Measurements from ENCODE around the gene SLIT1.

SLIT1 gene

DNA sequence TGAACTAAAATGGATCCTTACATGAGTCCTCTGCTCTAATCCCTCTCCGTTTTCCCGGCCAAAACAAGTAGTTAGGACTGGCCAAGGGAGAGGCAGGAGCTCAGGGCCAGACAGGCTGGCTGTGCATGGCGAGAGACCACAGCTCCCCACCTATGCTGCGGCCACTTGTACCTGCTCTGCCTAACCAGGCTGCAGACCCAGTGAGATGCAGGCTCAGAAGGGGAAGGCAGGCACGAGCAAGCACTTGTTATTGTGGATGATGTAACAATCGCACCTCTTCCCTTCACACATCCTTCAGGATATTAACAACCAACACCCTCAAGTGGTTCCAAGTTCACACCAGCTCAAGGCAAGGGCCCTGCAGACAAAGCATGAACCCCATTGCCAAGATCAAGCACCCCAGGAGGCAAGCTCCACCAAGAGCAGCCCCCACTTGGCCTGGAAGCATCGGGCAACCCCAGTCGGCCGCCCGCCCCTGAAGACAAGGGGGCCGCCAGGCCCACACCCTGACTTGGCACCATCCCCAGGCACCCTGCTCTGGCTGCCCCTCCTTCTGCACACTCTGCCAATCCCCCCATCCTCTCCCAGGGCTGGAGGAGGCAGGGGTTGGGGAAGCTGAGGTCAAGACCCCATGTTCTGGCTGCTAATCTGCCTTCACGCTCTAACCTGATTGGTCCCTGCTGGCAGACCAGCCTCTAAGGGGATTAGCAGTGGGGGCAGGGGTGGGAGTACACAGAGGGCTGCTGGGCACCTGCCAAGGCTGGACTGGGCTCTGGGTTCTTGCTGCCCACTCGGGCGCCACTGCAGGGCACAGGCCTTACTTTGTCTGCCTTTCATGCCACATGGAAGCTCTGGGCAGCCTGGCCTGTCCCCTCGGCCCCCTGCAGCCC lies 111.3 kb downstream of the SLIT1 start:
- H3K4me1 Mint-ChIP-seq, result peaks cover 6% of the 10 kb centered on the region
- no peaks in the 10 kb centered on the region for H3K36me3 Mint-ChIP-seq (ENCODE audit: low read depth)
- no peak overlapping the region for H3K27ac Mint-ChIP-seq
- H3K9me3 Mint-ChIP-seq, result no peaks in the 10 kb centered on the region
- peaks cover 22% of the 10 kb centered on the region for H3K27me3 Mint-ChIP-seq
- ATAC-seq (no peak), DNase-seq (no peak)
- H3K4me3 Mint-ChIP-seq, result no peak overlapping the region

GRCh38 chr10:97072851-97073665 lies 112.7 kb downstream of the SLIT1 start:
- Mint-ChIP-seq H3K36me3 (ENCODE audit: low read depth) (no peaks in the 10 kb centered on the region), H3K4me1 (peaks cover 10% of the 10 kb centered on the region), H3K27me3 (peaks cover 26% of the 10 kb centered on the region), H3K9me3 (no peaks in the 10 kb centered on the region), H3K27ac (no peak overlapping the region), H3K4me3 (no peak overlapping the region)
- peak; percentile 71 for ATAC-seq
- peak; percentile 87 for DNase-seq

DNA sequence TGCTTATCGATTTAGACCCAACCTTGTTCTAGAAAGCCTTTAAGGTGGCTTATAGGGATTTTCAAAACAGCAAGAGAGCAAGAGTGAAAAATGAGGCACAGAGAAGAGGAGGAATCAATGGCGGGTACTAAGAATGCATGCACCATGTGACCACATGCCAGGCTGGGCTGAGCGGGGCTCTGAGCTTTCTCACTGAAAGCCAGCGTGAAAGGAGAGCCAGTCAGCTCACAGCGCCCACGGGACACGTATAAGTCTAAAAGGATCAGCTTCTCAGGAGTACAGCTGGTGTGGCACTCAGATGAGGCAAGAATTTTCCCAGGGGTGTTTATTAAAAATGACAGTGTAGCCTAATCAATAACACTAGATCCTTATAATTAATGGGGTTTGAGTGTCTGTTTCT lies 114.3 kb downstream of the SLIT1 start:
- ATAC-seq (no peak), DNase-seq (no peak)
- no peak overlapping the region for H3K4me3 Mint-ChIP-seq
- peaks cover 26% of the 10 kb centered on the region for H3K27me3 Mint-ChIP-seq
- no peaks in the 10 kb centered on the region for H3K36me3 Mint-ChIP-seq (ENCODE audit: low read depth)
- H3K27ac Mint-ChIP-seq, result no peak overlapping the region
- H3K4me1 Mint-ChIP-seq, result peaks cover 10% of the 10 kb centered on the region
- no peaks in the 10 kb centered on the region for H3K9me3 Mint-ChIP-seq

DNA sequence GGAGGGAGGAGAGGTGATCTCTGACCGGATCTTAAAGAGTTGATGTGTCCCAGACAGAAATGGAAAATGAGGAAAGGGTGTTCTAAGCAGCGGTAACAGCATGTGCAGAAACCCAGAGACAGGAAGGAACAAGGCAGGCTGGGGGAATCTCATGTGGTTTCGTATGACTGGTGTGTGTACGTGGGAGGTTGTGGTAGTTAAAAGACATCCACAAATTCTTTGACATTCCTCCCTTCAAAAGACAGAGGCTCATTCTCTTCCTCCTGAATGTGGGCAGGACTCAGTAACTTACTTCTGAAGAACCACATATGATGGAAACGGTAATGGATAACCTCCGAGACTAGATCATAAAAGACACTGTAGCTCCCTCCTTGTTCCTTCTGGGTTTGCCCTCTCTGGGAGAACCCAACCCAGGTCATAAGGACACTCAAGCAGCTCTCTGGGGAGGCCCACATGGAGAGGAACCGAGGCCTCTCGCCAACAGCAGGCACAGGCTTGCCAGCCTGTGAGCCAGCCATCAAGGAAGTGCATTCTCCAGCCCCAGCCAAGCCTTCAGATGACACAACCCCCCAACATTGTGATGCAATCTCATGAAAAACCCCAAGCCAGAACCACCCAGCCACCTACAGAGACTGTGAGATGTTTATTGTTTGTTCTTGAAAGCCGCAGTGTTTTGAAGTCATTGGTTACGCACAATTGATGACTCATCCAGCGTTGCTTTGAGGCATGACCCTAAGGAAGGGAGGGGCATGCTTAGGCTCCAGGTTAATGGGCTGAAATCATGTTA lies 116.0 kb downstream of the SLIT1 start:
- peak overlapping the region; percentile 10 for H3K27ac Mint-ChIP-seq
- no peak overlapping the region for H3K4me3 Mint-ChIP-seq
- DNase-seq, result no peak
- peak; percentile 25 for ATAC-seq
- no peaks in the 10 kb centered on the region for H3K9me3 Mint-ChIP-seq
- no peaks in the 10 kb centered on the region for H3K36me3 Mint-ChIP-seq (ENCODE audit: low read depth)
- peaks cover 26% of the 10 kb centered on the region for H3K27me3 Mint-ChIP-seq
- H3K4me1 Mint-ChIP-seq, result peaks cover 10% of the 10 kb centered on the region

- H3K4me3 Mint-ChIP-seq, result no peak overlapping the region
- ATAC-seq (no peak), DNase-seq (no peak)
- H3K27ac Mint-ChIP-seq, result peak overlapping the region; percentile 10
- H3K9me3 Mint-ChIP-seq, result no peaks in the 10 kb centered on the region
- no peaks in the 10 kb centered on the region for H3K36me3 Mint-ChIP-seq (ENCODE audit: low read depth)
- peaks cover 27% of the 10 kb centered on the region for H3K27me3 Mint-ChIP-seq
- H3K4me1 Mint-ChIP-seq, result peaks cover 10% of the 10 kb centered on the region
These were observed 116.7 kb downstream of the SLIT1 start for GRCh38 chr10:97069026-97069425.

- Mint-ChIP-seq H3K27me3 (peaks cover 19% of the 10 kb centered on the region), H3K4me1 (peaks cover 10% of the 10 kb centered on the region), H3K27ac (no peak overlapping the region), H3K36me3 (ENCODE audit: low read depth) (no peaks in the 10 kb centered on the region), H3K4me3 (no peak overlapping the region), H3K9me3 (no peaks in the 10 kb centered on the region)
- no peak for ATAC-seq
- DNase-seq, result no peak
These were observed 117.9 kb downstream of the SLIT1 start for GRCh38 chr10:97067716-97068391.

GRCh38 chr10:97066877-97067555 lies 118.7 kb downstream of the SLIT1 start:
- peaks cover 18% of the 10 kb centered on the region for H3K27me3 Mint-ChIP-seq
- H3K4me3 Mint-ChIP-seq, result no peak overlapping the region
- H3K4me1 Mint-ChIP-seq, result peaks cover 10% of the 10 kb centered on the region
- no peak for DNase-seq
- no peaks in the 10 kb centered on the region for H3K36me3 Mint-ChIP-seq (ENCODE audit: low read depth)
- no peak overlapping the region for H3K27ac Mint-ChIP-seq
- no peaks in the 10 kb centered on the region for H3K9me3 Mint-ChIP-seq
- ATAC-seq, result no peak

- Mint-ChIP-seq H3K36me3 (ENCODE audit: low read depth) (no peaks in the 10 kb centered on the region), H3K4me3 (no peak overlapping the region), H3K27ac (no peak overlapping the region), H3K27me3 (peaks cover 13% of the 10 kb centered on the region), H3K9me3 (no peaks in the 10 kb centered on the region), H3K4me1 (peaks cover 10% of the 10 kb centered on the region)
- no peak for DNase-seq
- ATAC-seq, result no peak
These were observed 119.8 kb downstream of the SLIT1 start for GRCh38 chr10:97065686-97066660.

- peaks cover 10% of the 10 kb centered on the region for H3K4me1 Mint-ChIP-seq
- H3K9me3 Mint-ChIP-seq, result no peaks in the 10 kb centered on the region
- no peaks in the 10 kb centered on the region for H3K36me3 Mint-ChIP-seq (ENCODE audit: low read depth)
- no peak overlapping the region for H3K27ac Mint-ChIP-seq
- H3K4me3 Mint-ChIP-seq, result no peak overlapping the region
- peaks cover 12% of the 10 kb centered on the region for H3K27me3 Mint-ChIP-seq
- ATAC-seq (no peak), DNase-seq (no peak)
These were observed 120.6 kb downstream of the SLIT1 start for GRCh38 chr10:97065128-97065527.

DNA sequence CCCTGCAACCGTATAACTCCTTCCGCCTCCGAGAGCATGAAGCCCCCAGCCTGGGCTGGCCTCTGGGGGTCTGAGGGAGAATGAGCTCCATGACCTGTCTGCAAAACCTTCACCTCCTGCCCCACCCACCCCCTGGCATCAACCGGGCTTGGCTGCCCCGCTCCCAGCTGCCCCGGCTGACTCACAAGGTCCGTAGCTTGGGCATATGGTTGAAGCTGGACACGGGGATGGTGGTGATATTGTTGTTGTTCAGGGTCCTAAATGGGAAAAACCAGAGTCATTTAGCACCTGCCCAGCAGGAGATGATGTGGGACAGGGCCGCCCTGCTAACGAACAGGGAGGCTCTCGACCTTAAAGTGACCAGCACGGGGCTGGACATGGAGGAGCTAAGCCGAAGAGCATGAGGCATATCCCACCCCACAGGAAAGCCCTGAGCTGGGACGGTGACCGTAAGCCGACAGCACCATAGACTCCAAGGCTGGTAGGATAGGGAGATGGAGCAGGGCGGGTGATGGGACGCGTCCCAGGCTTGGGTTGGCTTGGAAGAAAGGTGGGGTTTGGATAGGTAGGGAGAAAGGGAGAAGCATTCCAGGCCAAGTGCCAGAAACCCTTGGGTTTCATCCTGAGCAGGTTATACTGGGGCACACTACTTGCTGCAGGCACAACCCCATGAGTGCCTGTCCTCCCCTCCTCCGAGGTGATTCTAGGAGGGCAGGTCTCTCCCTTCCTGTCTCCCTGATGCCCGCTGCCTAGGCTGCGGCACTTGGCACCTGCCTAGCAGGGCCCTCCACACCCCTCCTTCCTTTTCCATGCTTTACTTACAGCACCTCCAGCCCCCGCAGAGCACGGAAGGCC lies 121.5 kb downstream of the SLIT1 start:
- Mint-ChIP-seq H3K27ac (no peak overlapping the region), H3K27me3 (peaks cover 12% of the 10 kb centered on the region), H3K36me3 (ENCODE audit: low read depth) (no peaks in the 10 kb centered on the region), H3K4me1 (peaks cover under 1% of the 10 kb centered on the region), H3K9me3 (no peaks in the 10 kb centered on the region), H3K4me3 (no peak overlapping the region)
- no peak for ATAC-seq
- no peak for DNase-seq

DNA sequence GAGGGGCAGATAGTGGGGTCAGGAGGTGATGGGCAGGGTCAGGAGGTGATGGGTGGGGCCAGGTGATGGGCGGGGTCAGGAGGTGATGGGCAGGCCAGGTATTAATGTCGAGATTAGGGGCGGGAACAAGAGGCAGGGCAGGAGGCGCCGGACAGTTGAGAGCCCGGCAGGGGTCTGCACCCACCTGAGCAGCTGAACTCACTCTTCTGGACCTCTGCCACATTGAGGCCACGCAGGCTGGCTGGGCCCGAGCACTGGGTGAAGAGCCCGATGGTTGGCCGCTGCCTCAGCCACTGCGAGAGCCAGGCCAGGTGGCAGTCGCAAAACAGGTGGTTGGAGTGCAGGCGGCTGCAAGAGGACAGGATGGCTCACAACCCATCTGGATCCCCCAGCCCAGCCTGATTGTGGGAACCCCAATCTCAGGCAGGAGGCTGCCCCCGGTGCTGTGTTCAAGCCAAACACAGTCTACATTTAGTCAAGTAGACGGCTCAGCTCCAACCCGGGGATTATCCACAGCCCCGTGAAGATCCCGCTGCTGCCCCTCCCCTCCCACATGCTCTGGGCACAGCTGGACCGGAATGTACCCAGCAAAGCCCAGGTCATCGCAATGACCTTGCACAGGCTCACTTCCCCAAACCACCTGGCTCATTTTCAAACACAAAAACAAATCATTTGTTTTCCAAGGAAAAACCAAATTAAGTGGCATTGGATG lies 122.3 kb downstream of the SLIT1 start:
- no peak overlapping the region for H3K4me3 Mint-ChIP-seq
- DNase-seq (no peak), ATAC-seq (no peak)
- H3K27me3 Mint-ChIP-seq, result peaks cover 7% of the 10 kb centered on the region
- H3K9me3 Mint-ChIP-seq, result no peaks in the 10 kb centered on the region
- H3K27ac Mint-ChIP-seq, result no peak overlapping the region
- no peaks in the 10 kb centered on the region for H3K36me3 Mint-ChIP-seq (ENCODE audit: low read depth)
- H3K4me1 Mint-ChIP-seq, result no peaks in the 10 kb centered on the region

DNA sequence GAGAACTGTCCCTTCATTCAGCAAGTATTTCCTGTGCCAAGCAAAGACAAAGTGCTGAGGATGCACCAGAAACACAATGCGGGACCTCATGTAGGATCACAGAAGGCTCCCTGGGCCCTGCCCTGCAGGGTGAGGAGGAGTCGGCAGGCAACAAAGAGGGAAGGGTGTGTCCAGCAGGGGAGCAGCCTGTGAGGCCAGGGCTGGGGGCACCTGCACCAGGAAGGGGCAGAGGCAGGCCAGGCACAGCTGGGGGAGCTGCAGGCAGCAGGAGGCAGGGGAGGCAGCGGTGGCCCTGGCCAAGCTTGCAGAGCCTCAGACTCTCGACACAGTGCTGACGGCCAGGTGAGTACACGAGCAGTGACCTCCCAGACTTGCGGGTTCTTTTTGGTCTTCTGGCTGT lies 123.3 kb downstream of the SLIT1 start:
- no peak overlapping the region for H3K27ac Mint-ChIP-seq
- H3K27me3 Mint-ChIP-seq, result peaks cover 4% of the 10 kb centered on the region
- ATAC-seq (no peak), DNase-seq (no peak)
- no peaks in the 10 kb centered on the region for H3K36me3 Mint-ChIP-seq (ENCODE audit: low read depth)
- H3K4me3 Mint-ChIP-seq, result no peak overlapping the region
- H3K4me1 Mint-ChIP-seq, result no peaks in the 10 kb centered on the region
- no peaks in the 10 kb centered on the region for H3K9me3 Mint-ChIP-seq
